CD4-positive, alpha-beta T cell treated with Interleukin-21 for 1 hour (primary cell): ENCODE data around the gene GRK5.

Experiments used
- DNase-seq: peaks from one replicate; pipeline ENCODE4 v3.0.0-alpha.2; 2020

The GRK5 gene

GRCh38 chr10:119412244-119413092, 205.1 kb downstream of the GRK5 start:
- DNase-seq: no peak

- no peak for DNase-seq
These were observed 205.7 kb downstream of the GRK5 start for GRCh38 chr10:119413093-119413453.

GRCh38 chr10:119413471-119414080, 206.2 kb downstream of the GRK5 start:
- DNase-seq: no peak

- DNase-seq: no peak
These were observed 206.8 kb downstream of the GRK5 start for GRCh38 chr10:119414081-119414611.

GRCh38 chr10:119415121-119415520, 207.8 kb downstream of the GRK5 start:
- DNase-seq: no peak

GRCh38 chr10:119415536-119416503, 208.4 kb downstream of the GRK5 start:
- DNase-seq: no peak

- peak; percentile 73 for DNase-seq
These were observed 209.5 kb downstream of the GRK5 start for GRCh38 chr10:119416855-119417254.

GRCh38 chr10:119417852-119418251, 210.5 kb downstream of the GRK5 start:
- no peak for DNase-seq

GRCh38 chr10:119418362-119418761, 211.0 kb downstream of the GRK5 start:
- DNase-seq: no peak

- no peak for DNase-seq
These were observed 212.6 kb downstream of the GRK5 start for GRCh38 chr10:119419931-119420330.

- no peak for DNase-seq
These were observed 213.8 kb downstream of the GRK5 start for GRCh38 chr10:119420950-119421875.

- no peak for DNase-seq
These were observed 214.7 kb downstream of the GRK5 start for GRCh38 chr10:119421891-119422681.

- no peak for DNase-seq
These were observed 215.5 kb downstream of the GRK5 start for GRCh38 chr10:119422682-119423509.

GRCh38 chr10:119423510-119424257, 216.3 kb downstream of the GRK5 start:
- no peak for DNase-seq

- no peak for DNase-seq
These were observed 217.0 kb downstream of the GRK5 start for GRCh38 chr10:119424258-119424975.

GRCh38 chr10:119425102-119425880, 217.9 kb downstream of the GRK5 start:
- DNase-seq: no peak

- no peak for DNase-seq
These were observed 218.5 kb downstream of the GRK5 start for GRCh38 chr10:119425881-119426170.

- DNase-seq: no peak
These were observed 219.3 kb downstream of the GRK5 start for GRCh38 chr10:119426699-119427098.
